Vagina (tissue), 2 donors: ENCODE data around the gene USP6NL.

Experiments
- CTCF ChIP-seq, 3 experiments: fragments of 450-650 bp in 2 of 3; fragments of 200-600 bp in 1 of 3; sonication (generic) in 1 of 3; IDR thresholded peaks; one replicate each; pipeline ENCODE4 v1.5.1; 2017 to 2019; ENCODE audit warnings: antibody characterized with exemption in 3 of 3, mild to moderate bottlenecking in 2 of 3, moderate library complexity in 2 of 3
- POLR2AphosphoS5 ChIP-seq, 2 donors: sonication (generic); formaldehyde crosslinking; IDR thresholded peaks; one replicate each; pipeline ENCODE4 v1.9.0; 2017; ENCODE audit warnings: antibody characterized with exemption in 2 of 2, mild to moderate bottlenecking in 2 of 2, low read depth in 1 of 2; ENCODE audit not compliant: insufficient read depth in 1 of 2

- TF ChIP-seq CTCF (IDR thresholded peaks at IDR 0.05): no peak
- TF ChIP-seq POLR2AphosphoS5 (IDR thresholded peaks at IDR 0.05; ENCODE audit: insufficient read depth in 1 of 2, low read depth in 1 of 2): no peak
Observed at GRCh38 chr10:11529276-11529903, 82.1 kb downstream of the USP6NL start.
